T-helper 2 cell treated with Interferon-gamma antibody and Interleukin-4, amounts not matched to agents 100 ng/mL and 5 ng/mL, for 36 hours (primary cell): ENCODE results near the gene SZT2. TPM values are rescaled to one million over a fixed set of nuclear protein-coding genes. Genes with fewer than 3 reads are reported as not detected.

ENCODE experiments used
- intact Hi-C: fragments of 100-400 bp; cut with micrococcal nuclease; formaldehyde crosslinking; loops from one replicate; pipeline ENCODE4 v1.15.1; 2023
- total RNA-seq: library from RNA; stranded (reverse); gene quantifications from 2 replicates; pipeline ENCODE4 v1.2.3, GENCODE V29; 2022

Gene SZT2
- total RNA-seq, result 72.7 and 77.9 TPM in 2 replicates

GRCh38 chr1:43389326-43390313 is at the start of gene SZT2, which contains the start of gene MED8:
SZT2 (plus strand) TSS chr1:43389899; CDS start chr1:43389969, 70 bp downstream.
MED8 (minus strand) TSS chr1:43389800; CDS start chr1:43389764, 36 bp downstream.
- intact Hi-C loops, result loop anchor here (1.0 to 2.0 kb wide), 3 partner anchors 21 to 217 kb away; partner anchors contain the start of genes CDC20, CFAP57, EBNA1BP2 and ELOVL1

DNA sequence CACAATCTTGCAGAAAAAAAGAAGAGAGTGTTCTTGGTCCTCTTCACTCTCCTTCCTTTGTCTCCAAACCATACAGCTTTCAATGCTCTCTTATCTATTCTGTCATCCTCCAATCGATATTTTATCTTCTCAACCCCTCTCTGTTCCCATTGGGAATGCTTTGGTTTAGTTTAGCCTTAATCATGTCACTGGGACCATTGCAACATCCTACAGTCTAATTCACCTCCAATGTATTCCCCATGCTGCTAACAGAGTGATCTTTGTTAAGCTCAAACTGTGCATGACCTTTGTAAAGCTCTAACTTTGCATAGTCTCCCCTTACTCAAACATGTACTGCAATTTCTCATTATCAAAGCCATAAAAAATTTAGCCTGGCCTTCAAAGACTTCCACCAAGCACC is 49.1 kb upstream of the SZT2 start:
- intact Hi-C loops, result no loop called here

GRCh38 chr1:43344267-43344850 is 45.3 kb upstream of the SZT2 start:
- intact Hi-C loops, result no loop called here

GRCh38 chr1:43345120-43345519 is 44.6 kb upstream of the SZT2 start:
- intact Hi-C loops, result no loop called here

GRCh38 chr1:43346636-43347035 is 43.1 kb upstream of the SZT2 start:
- intact Hi-C loops, result no loop called here

DNA sequence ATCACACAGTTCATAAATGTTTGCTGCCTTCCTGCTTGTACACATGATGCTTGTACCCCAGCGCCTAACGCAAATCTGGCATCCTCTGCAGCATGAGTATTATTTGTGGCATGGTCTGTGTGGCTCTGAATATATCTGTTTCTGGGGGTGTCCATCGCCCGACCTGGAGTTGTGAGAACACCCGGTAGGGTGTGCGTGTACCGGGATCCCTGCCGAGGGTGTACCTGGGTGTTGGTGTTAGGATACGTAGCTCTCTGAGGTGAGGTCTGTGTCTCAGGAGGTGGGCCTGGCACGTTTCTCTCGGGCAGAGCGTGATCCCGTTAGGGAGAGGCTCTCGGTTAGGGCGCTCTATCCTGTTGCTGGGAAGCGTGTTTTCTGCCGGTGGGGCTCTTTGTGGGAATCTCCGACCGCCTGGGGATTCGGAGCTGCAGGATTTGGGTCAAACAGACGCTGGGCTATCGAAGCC is 41.3 kb upstream of the SZT2 start:
- intact Hi-C loops, result no loop called here

- intact Hi-C loops, result no loop called here
Measured at GRCh38 chr1:43348809-43349593, 40.7 kb upstream of the SZT2 start.

GRCh38 chr1:43349594-43350306 is 39.9 kb upstream of the SZT2 start:
- intact Hi-C loops, result no loop called here

- intact Hi-C loops, result no loop called here
Measured at GRCh38 chr1:43350976-43351375, 38.7 kb upstream of the SZT2 start.

GRCh38 chr1:43351421-43352350 is 38.0 kb upstream of the SZT2 start:
- intact Hi-C loops, result no loop called here

DNA sequence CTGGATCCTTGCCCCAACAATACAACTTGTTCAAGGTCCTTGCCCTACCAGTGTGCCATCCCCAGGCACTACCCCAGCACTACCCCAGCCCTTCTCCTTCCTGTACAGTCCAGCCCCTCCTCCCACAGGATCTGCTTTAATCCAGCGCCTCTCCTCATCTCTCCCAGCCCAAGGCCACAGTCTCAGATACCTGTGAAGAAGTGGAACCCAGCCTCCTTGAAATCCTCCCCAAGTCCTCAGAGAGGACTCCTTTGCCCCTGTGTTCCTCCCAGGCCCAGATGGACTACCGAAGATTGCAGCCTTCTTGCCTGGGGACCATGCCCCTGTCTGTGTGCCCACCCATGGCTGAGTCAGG is 37.4 kb upstream of the SZT2 start:
- intact Hi-C loops, result no loop called here

DNA sequence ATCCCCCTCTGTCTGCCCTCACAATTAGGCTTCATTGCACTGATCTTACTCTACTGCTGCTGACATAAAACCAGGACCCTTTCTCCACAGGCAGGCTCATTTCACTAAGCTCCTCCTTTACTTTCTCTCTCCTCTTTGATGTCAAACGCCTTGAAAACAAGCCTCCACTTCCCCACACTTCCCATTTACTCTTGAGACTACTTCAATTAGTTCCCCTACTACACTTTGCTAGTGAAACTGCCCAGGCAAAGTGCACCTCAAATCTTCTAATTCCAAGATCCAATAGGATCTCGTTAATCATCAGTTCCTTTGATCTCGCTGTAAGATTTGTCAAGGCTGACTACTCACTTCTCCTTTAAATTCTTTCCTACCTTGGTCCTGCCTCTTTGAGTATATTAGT is 36.8 kb upstream of the SZT2 start:
- intact Hi-C loops, result no loop called here

GRCh38 chr1:43354471-43354870 is 35.2 kb upstream of the SZT2 start:
- intact Hi-C loops, result no loop called here

DNA sequence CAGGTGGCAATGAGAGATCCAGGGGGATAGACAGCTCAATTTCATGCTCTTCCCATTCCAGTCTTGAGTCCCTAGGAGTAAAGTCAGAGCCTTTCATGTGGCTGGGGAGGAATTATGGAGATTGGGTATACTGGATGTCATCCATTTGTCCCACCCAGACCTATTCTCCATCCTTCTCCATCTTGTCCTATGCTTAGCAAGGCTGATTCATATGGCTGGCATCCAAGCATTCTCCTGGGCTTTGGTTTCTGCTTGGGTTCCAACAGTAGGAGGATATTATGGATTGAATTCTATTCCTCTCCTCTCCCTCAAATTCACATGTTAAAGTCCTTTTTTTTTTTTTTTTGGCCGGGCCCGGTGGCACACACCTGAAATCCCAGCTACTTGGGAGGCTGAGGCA is 34.8 kb upstream of the SZT2 start:
- intact Hi-C loops, result no loop called here

DNA sequence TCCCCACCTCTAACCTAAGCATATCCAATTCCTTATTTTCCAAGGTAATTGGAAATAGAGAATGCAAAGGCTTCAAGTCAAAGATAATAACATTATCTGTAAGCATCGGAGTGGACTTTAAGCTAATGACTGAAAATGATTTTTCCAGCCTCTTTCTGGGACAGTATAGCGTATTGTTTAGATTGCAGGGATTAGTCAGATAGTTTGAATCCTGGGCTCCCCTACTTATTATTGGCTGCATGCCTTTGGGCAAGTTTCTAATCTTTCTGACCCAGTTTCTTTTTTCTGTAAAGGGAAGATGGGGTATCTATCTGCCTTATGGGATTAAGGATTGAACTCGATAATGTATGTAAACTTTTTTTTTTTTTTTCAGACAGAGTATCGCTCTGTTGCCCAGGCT is 32.4 kb upstream of the SZT2 start:
- intact Hi-C loops, result no loop called here

- intact Hi-C loops, result loop anchor here (1.0 to 2.0 kb wide), 5 partner anchors 10 to 901 kb away; partner anchors contain the start of genes ELOVL1, MED8, PPCS and SZT2
Measured at GRCh38 chr1:43358121-43358745, 31.5 kb upstream of the SZT2 start.

- intact Hi-C loops, result loop anchor here (1.0 to 2.0 kb wide), 5 partner anchors 9 to 902 kb away; partner anchors contain the start of genes ELOVL1, MED8, PPCS and SZT2
Measured at GRCh38 chr1:43358746-43359693, 30.7 kb upstream of the SZT2 start, which contains the start of gene CDC20. CDC20 (plus strand) TSS chr1:43358981; CDS start chr1:43359216, 235 bp downstream.

- intact Hi-C loops, result loop anchor here (2.0 to 10.0 kb wide), 3 partner anchors 29 to 903 kb away; partner anchors contain the start of genes MED8, PPCS, SLC2A1 and SZT2
Measured at GRCh38 chr1:43359696-43360095, 30.0 kb upstream of the SZT2 start.
